SU-DHL-6 (cell line): Measurements from ENCODE around the gene SLC13A4.

ENCODE experiments used
- EZH2phosphoT487 ChIP-seq: fragments of 200-600 bp; sonication (generic), shearing (Covaris generic); conservative IDR thresholded peaks from 2 replicates; pipeline ENCODE4 v1.6.1; 2018; ENCODE audit warnings: mild to moderate bottlenecking, antibody characterized with exemption, low read length, moderate library complexity, mixed read lengths
- TF ChIP-seq, protein P1 (sequence below): fragments of 200-600 bp; sonication (generic); IDR thresholded peaks from one replicate; pipeline ENCODE4 v1.5.1; 2017; ENCODE audit warnings: antibody characterized with exemption, mild to moderate bottlenecking, low read length, moderate library complexity; ENCODE audit not compliant: insufficient read depth, poor library complexity, severe bottlenecking

DNA sequence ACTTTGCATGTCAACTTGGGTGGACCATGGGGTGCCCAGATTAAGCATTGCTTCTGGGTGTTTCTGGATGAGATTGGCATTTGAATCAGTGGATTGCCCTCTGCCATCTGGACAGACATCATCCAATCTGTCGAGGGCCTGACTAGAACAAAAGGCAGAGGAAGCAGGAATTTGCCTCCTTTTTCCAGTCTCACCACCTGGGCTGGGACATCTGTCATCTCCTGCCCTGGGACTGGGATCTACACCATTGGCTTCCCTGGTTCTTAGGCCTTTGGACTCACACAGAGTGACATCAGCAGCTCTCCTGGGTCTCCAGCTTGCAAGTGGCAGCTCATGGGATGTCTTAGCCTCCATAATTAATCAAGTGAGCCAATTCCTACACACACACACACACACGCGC lies 10.3 kb downstream of the SLC13A4 start:
- TF ChIP-seq, protein P1, sequence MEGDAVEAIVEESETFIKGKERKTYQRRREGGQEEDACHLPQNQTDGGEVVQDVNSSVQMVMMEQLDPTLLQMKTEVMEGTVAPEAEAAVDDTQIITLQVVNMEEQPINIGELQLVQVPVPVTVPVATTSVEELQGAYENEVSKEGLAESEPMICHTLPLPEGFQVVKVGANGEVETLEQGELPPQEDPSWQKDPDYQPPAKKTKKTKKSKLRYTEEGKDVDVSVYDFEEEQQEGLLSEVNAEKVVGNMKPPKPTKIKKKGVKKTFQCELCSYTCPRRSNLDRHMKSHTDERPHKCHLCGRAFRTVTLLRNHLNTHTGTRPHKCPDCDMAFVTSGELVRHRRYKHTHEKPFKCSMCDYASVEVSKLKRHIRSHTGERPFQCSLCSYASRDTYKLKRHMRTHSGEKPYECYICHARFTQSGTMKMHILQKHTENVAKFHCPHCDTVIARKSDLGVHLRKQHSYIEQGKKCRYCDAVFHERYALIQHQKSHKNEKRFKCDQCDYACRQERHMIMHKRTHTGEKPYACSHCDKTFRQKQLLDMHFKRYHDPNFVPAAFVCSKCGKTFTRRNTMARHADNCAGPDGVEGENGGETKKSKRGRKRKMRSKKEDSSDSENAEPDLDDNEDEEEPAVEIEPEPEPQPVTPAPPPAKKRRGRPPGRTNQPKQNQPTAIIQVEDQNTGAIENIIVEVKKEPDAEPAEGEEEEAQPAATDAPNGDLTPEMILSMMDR, result no peak
- no peak for TF ChIP-seq EZH2phosphoT487
